ENCODE results near the gene NTHL1. TPM values are rescaled to one million over a fixed set of nuclear protein-coding genes. Genes with fewer than 3 reads are reported as not detected.

Gene NTHL1
- total and polyA plus RNA-seq, 9 of the 15 experiments (the other 6 are each of a cell fraction or from before 2014, with no cell fraction given): 1.1 to 58.8 (median 17.6) TPM

DNA sequence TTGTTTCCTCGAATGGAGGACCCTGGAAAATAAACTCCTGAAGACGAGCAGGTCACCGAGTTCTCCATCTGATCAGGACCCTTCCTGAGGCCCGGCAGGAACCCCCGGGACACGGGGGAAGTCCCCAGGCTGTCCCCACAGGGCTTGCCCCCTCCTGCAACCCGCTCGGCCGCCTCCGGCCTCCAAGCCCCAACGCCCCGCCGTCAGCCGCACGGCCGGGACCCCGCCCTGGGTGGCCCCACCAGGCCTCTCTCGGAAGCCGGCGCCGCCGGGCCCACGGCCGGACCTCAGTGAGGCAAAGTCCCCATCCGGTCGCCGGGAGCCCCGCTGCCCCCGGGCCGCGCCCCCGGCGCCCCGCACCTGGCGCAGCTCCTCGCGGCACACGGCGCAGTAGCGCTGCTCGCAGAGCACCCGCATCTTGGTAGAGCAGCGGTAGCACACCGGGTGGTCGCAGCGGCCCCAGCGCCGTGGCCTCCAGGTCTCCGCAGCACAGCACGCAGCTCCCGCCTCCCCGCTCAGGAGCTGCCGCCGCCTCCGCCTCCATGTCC, 38.4 kb downstream of the NTHL1 start (continued):
- TF ChIP-seq RBBP5 (IDR thresholded peaks at IDR 0.05; ENCODE audit: borderline replicate concordance, insufficient read depth, low read length, poor library complexity, severe bottlenecking) (peak; percentile 59), SIRT6 (IDR thresholded peaks at IDR 0.05; ENCODE audit: low read depth, low read length) (no peak), SAP30 (IDR thresholded peaks at IDR 0.05; ENCODE audit: borderline replicate concordance, insufficient read depth, low read depth, low read length, poor library complexity, severe bottlenecking) (no peak), RFX1 (IDR thresholded peaks at IDR 0.05) (no peak), ZNF445 (CRISPR knock-in tag; IDR thresholded peaks at IDR 0.05; ENCODE audit: low read depth) (no peak), RBFOX2 (IDR thresholded peaks at IDR 0.05; ENCODE audit: low read depth, low read length) (no peak; the same call in 1 of the 2 replicates), DDX20 (tag; IDR thresholded peaks at IDR 0.05; ENCODE audit: low read depth) (no peak), FOXM1 (IDR thresholded peaks at IDR 0.05; ENCODE audit: low read depth) (no peak), FOXM1 (CRISPR knock-in tag; IDR thresholded peaks at IDR 0.05; ENCODE audit: low read depth) (peak; percentile 52; the same call in 1 of the 2 replicates)
- TF ChIP-seq, protein P1, sequence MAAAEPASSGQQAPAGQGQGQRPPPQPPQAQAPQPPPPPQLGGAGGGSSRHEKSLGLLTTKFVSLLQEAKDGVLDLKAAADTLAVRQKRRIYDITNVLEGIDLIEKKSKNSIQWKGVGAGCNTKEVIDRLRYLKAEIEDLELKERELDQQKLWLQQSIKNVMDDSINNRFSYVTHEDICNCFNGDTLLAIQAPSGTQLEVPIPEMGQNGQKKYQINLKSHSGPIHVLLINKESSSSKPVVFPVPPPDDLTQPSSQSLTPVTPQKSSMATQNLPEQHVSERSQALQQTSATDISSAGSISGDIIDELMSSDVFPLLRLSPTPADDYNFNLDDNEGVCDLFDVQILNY (CRISPR knock-in tag; IDR thresholded peaks at IDR 0.05): no peak
- TF ChIP-seq, protein P2, sequence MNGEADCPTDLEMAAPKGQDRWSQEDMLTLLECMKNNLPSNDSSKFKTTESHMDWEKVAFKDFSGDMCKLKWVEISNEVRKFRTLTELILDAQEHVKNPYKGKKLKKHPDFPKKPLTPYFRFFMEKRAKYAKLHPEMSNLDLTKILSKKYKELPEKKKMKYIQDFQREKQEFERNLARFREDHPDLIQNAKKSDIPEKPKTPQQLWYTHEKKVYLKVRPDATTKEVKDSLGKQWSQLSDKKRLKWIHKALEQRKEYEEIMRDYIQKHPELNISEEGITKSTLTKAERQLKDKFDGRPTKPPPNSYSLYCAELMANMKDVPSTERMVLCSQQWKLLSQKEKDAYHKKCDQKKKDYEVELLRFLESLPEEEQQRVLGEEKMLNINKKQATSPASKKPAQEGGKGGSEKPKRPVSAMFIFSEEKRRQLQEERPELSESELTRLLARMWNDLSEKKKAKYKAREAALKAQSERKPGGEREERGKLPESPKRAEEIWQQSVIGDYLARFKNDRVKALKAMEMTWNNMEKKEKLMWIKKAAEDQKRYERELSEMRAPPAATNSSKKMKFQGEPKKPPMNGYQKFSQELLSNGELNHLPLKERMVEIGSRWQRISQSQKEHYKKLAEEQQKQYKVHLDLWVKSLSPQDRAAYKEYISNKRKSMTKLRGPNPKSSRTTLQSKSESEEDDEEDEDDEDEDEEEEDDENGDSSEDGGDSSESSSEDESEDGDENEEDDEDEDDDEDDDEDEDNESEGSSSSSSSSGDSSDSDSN (IDR thresholded peaks at IDR 0.05; ENCODE audit: borderline replicate concordance in 1 of 2, low read depth in 2 of 2, low read length in 2 of 2): 0 out of 4 replicates have a peak, but pooled peaks of 1 of the 2 experiments have one; percentile 32
- TF ChIP-seq, protein P3, sequence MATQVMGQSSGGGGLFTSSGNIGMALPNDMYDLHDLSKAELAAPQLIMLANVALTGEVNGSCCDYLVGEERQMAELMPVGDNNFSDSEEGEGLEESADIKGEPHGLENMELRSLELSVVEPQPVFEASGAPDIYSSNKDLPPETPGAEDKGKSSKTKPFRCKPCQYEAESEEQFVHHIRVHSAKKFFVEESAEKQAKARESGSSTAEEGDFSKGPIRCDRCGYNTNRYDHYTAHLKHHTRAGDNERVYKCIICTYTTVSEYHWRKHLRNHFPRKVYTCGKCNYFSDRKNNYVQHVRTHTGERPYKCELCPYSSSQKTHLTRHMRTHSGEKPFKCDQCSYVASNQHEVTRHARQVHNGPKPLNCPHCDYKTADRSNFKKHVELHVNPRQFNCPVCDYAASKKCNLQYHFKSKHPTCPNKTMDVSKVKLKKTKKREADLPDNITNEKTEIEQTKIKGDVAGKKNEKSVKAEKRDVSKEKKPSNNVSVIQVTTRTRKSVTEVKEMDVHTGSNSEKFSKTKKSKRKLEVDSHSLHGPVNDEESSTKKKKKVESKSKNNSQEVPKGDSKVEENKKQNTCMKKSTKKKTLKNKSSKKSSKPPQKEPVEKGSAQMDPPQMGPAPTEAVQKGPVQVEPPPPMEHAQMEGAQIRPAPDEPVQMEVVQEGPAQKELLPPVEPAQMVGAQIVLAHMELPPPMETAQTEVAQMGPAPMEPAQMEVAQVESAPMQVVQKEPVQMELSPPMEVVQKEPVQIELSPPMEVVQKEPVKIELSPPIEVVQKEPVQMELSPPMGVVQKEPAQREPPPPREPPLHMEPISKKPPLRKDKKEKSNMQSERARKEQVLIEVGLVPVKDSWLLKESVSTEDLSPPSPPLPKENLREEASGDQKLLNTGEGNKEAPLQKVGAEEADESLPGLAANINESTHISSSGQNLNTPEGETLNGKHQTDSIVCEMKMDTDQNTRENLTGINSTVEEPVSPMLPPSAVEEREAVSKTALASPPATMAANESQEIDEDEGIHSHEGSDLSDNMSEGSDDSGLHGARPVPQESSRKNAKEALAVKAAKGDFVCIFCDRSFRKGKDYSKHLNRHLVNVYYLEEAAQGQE (IDR thresholded peaks at IDR 0.05; ENCODE audit: borderline replicate concordance): no peak
- TF ChIP-seq, protein P3 (CRISPR knock-in tag; IDR thresholded peaks at IDR 0.05; ENCODE audit: low read depth): peak; percentile 44; the same call in 1 of the 2 replicates
- TF ChIP-seq, protein P4, sequence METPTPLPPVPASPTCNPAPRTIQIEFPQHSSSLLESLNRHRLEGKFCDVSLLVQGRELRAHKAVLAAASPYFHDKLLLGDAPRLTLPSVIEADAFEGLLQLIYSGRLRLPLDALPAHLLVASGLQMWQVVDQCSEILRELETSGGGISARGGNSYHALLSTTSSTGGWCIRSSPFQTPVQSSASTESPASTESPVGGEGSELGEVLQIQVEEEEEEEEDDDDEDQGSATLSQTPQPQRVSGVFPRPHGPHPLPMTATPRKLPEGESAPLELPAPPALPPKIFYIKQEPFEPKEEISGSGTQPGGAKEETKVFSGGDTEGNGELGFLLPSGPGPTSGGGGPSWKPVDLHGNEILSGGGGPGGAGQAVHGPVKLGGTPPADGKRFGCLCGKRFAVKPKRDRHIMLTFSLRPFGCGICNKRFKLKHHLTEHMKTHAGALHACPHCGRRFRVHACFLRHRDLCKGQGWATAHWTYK (CRISPR knock-in tag; IDR thresholded peaks at IDR 0.05): no peak

Data from K562 (cell line).